Measurements from ENCODE around the gene UFC1. TPM values are rescaled to one million over a fixed set of nuclear protein-coding genes. Genes with fewer than 3 reads are reported as not detected.
A peak's percentile ranks its signal among the peaks of the same experiment; 100 is the strongest.

The UFC1 gene
- total RNA-seq, 4 donors from 2014 or later: 44.2 to 98.8 (median 80.2) TPM

DNA sequence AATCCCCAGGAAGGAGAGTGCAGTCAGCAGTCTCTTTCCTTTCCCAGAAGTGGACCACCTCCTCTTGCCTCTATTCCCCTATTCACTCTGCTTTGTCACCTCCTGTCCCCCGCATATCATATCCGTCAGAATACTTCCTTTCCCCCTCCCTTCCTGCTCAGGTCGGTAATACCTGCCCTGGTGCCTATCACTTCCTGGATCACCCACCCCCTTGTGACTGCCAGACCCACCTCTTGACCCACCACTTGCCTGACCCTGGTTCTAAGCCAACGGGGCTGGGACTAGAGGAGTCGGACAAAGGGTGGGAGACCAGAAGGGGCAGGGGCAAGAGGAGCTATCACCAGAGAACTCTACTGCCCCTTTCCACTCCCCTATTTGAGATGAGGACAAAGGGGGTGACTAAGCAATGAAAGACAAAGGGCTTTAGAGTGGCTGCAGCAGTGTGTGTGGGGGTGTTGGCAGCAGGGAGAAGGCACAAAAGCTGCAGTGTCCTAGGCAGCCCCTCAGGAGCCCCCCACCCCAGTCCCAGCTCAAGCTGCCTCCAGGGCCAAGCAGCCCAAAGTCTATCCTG lies 46.7 kb downstream of the UFC1 start:
- Histone ChIP-seq H3K27me3 (no peaks in the 10 kb centered on the region), H3K36me3 (peaks cover 21% of the 10 kb centered on the region), H3K4me1 (peaks cover 86% of the 10 kb centered on the region), H3K27ac (peak overlapping the region; percentile 98), H3K9me3 (no peaks in the 10 kb centered on the region), H3K4me3 (peak overlapping the region; percentile 64)
- WGBS: 54% methylated on average over 5 of the region's 5 CpGs
- TF ChIP-seq POLR2A (IDR thresholded peaks at IDR 0.05) (no peak), EP300 (IDR thresholded peaks at IDR 0.05) (no peak), POLR2AphosphoS5 (IDR thresholded peaks at IDR 0.05) (no peak)
- TF ChIP-seq, protein P1, sequence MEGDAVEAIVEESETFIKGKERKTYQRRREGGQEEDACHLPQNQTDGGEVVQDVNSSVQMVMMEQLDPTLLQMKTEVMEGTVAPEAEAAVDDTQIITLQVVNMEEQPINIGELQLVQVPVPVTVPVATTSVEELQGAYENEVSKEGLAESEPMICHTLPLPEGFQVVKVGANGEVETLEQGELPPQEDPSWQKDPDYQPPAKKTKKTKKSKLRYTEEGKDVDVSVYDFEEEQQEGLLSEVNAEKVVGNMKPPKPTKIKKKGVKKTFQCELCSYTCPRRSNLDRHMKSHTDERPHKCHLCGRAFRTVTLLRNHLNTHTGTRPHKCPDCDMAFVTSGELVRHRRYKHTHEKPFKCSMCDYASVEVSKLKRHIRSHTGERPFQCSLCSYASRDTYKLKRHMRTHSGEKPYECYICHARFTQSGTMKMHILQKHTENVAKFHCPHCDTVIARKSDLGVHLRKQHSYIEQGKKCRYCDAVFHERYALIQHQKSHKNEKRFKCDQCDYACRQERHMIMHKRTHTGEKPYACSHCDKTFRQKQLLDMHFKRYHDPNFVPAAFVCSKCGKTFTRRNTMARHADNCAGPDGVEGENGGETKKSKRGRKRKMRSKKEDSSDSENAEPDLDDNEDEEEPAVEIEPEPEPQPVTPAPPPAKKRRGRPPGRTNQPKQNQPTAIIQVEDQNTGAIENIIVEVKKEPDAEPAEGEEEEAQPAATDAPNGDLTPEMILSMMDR (IDR thresholded peaks at IDR 0.05): no peak
- no peak for DNase-seq (ENCODE audit: low spot score in 2 of 2)

DNA sequence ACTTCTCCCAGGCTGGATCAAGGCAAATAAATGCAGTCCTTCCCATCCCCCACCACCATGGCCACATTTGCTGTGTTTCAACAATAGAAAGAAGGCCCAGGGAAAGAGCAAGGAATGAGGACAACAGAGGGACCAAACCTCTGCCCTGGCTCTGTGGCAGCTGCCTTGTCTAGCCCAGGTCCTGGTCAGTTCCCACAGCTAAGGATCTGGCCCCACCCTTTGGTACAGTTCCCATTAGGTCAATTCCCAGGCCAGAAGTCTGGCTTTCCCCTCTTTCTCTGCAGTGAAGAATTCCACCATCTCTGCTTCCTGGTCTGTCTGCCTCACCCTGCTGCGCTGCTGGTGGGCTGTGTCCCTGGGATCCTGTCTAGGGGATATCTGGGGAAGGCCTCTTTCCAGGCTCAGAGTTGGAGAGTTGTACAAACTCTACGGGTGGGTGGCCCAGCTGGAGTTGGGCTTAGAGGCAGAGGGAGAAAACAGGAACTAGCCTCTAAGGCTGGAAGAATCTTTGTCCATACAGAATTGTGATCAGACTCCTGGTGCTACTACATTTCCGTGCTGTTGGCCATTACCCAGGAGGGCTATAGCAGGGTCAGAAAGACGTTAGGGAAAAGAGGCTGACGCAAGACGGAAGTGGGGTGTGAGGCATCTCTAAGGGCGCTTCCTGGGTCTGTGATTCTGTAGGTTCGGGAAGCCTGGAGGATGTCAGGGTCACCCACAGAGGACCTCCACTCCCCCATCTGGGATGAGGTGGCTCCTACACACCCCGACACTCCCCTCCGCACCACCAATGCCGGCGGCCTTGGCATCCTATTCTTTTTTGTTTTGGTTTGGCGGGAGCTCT lies 47.4 kb downstream of the UFC1 start:
- Histone ChIP-seq H3K9me3 (no peaks in the 10 kb centered on the region), H3K36me3 (peaks cover 28% of the 10 kb centered on the region), H3K27ac (peak overlapping the region; percentile 98), H3K27me3 (no peaks in the 10 kb centered on the region), H3K4me3 (peak overlapping the region; percentile 64), H3K4me1 (peaks cover 82% of the 10 kb centered on the region)
- DNase-seq (ENCODE audit: low spot score in 2 of 2): peak; percentile 86 to 87
- WGBS: 21% methylated on average over 13 of the region's 13 CpGs
- TF ChIP-seq, protein P1 (IDR thresholded peaks at IDR 0.05): no peak
- TF ChIP-seq POLR2AphosphoS5 (IDR thresholded peaks at IDR 0.05) (no peak), EP300 (IDR thresholded peaks at IDR 0.05) (no peak)

DNA sequence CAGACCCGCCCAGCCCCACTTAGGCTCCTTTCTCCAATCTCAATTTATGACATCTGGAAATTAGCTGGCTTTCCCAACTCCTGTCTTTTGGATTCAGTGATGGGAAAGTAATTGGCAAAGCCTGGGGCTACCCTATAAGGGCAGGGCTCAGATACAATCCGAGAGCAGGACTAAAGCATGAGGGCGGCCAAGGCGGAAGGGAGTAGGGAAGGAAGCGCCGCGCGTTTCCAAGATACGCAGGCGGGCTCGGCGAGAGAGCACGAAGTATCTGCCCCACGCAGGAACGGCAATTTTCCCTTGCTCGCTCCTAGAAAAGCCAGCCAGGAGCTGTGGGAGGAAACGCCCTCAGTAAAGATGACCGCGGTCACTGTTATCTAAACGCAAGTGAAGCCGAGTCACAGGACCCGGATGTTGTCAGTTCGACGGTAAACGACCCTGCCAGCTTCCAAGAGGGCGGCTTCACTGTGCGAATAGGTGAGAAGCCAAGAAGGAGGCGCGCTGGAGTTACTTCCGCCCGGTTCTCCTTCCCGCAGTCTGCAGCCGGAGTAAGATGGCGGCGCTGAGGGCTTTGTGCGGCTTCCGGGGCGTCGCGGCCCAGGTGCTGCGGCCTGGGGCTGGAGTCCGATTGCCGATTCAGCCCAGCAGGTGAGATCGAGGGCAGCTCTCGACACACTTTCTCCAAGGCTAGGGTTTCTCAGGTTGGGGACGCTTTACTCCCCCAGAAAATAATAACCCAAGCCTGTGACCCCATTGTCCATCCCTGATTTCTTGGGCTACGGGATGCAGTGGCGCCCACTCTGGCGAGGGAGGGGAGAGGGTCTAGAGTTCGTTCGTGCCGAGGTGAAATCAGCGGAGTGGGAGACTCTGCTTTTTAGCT lies 48.3 kb downstream of the UFC1 start, which contains the start of gene NDUFS2:
NDUFS2 (plus strand) TSS at position 532 of the 877 bp plus-strand sequence; CDS start at position 551, 19 bp downstream.
- DNase-seq (ENCODE audit: low spot score in 2 of 2): peak; percentile 99 to 100
- TF ChIP-seq POLR2AphosphoS5 (IDR thresholded peaks at IDR 0.05) (peak in 2 of 3 donors; percentile 88 to 89), EP300 (IDR thresholded peaks at IDR 0.05) (no peak), POLR2A (IDR thresholded peaks at IDR 0.05) (peak; percentile 61 to 71)
- Histone ChIP-seq H3K27me3 (no peaks in the 10 kb centered on the region), H3K36me3 (peaks cover 36% of the 10 kb centered on the region), H3K4me1 (peaks cover 76% of the 10 kb centered on the region), H3K4me3 (peak within 1 kb of the TSS; percentile 64), H3K9me3 (no peaks in the 10 kb centered on the region), H3K27ac (peak within 1 kb of the TSS; percentile 98)
- WGBS: 1% methylated on average over 42 of the region's 53 CpGs

DNA sequence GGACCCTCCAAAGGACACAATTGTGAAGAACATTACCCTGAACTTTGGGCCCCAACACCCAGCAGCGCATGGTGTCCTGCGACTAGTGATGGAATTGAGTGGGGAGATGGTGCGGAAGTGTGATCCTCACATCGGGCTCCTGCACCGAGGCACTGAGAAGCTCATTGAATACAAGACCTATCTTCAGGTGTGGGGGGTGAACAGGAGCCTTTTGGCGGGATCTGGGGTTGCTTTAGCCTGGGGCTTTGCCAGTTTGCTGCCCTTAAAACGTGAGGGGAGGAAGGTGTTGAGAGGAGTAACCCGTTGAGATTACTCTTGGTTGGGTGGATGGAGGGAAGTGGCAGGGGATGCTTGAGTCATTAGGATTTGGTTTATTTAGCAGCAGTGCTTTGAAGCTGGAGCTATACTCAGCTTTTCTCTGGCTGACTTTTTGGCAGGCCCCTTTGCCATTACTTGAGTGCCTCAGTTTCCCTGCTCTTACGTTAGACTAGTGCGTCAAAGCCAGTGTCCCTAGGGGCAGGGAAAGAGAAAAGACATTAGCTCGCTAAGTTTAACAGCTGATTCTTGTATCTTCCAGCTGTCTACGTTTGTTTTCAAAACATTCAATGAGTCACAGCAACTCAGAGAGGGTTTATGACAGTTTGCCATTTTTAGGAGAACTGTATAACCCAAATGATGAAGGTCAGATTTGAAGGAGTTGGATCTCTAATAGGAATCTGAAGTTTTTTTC lies 52.8 kb downstream of the UFC1 start:
- 72% methylated on average over 12 of the region's 12 CpGs for WGBS
- peaks cover 39% of the 10 kb centered on the region for H3K4me1 ChIP-seq
- DNase-seq (ENCODE audit: low spot score in 2 of 2): no peak

More for the DNA sequence above, 52.8 kb downstream of the UFC1 start:
- no peaks in the 10 kb centered on the region for H3K27me3 ChIP-seq
- H3K4me3 ChIP-seq: no peak overlapping the region
- peaks cover 81% of the 10 kb centered on the region for H3K36me3 ChIP-seq
- no peak for TF ChIP-seq POLR2AphosphoS5 (IDR thresholded peaks at IDR 0.05)
- TF ChIP-seq, protein P1 (IDR thresholded peaks at IDR 0.05): no peak
- TF ChIP-seq EP300 (IDR thresholded peaks at IDR 0.05): no peak
- TF ChIP-seq POLR2A (IDR thresholded peaks at IDR 0.05): no peak
- peak overlapping the region; percentile 55 for H3K27ac ChIP-seq
- H3K9me3 ChIP-seq: no peaks in the 10 kb centered on the region
